HT-29 (cell line): ENCODE measurements around the gene YEATS4. TPM values are rescaled to one million over a fixed set of nuclear protein-coding genes. Genes with fewer than 3 reads are reported as not detected.

Experiments
- DNase-seq: peaks from one replicate; pipeline ENCODE4 v3.0.0-alpha.2; 2015; ENCODE audit warnings: low spot score
- total RNA-seq: library from RNA; depleted of rRNA; stranded (reverse); fragments of >200 nt; shearing (Covaris generic); gene quantifications from 2 replicates; pipeline ENCODE4 v1.2.3, GENCODE V29; 2014

YEATS4 gene
- total RNA-seq, 1 experiment from 2014 or later = 40.0 TPM

GRCh38 chr12:69389831-69390230 is 30.3 kb downstream of the YEATS4 start:
- DNase-seq = no peak

GRCh38 chr12:69392179-69392928 is 32.8 kb downstream of the YEATS4 start:
- DNase-seq = no peak

GRCh38 chr12:69396041-69396440 is 36.5 kb downstream of the YEATS4 start:
- no peak for DNase-seq

- DNase-seq = no peak
These were observed 37.4 kb downstream of the YEATS4 start for GRCh38 chr12:69396963-69397362.

GRCh38 chr12:69397978-69398377 is 38.4 kb downstream of the YEATS4 start:
- DNase-seq = no peak

- DNase-seq = no peak
These were observed 42.4 kb downstream of the YEATS4 start for GRCh38 chr12:69401940-69402339.

- DNase-seq = no peak
These were observed 45.5 kb downstream of the YEATS4 start for GRCh38 chr12:69404851-69405565.

GRCh38 chr12:69405566-69405865 is 46.0 kb downstream of the YEATS4 start:
- peak; percentile 41 for DNase-seq

GRCh38 chr12:69406217-69406616 is 46.7 kb downstream of the YEATS4 start:
- no peak for DNase-seq

- DNase-seq = no peak
These were observed 51.0 kb downstream of the YEATS4 start for GRCh38 chr12:69410571-69410970.

GRCh38 chr12:69412655-69413054 is 53.1 kb downstream of the YEATS4 start:
- DNase-seq = no peak

GRCh38 chr12:69415471-69416275 is 56.1 kb downstream of the YEATS4 start:
- DNase-seq = peak; percentile 55

- DNase-seq = no peak
These were observed 57.7 kb downstream of the YEATS4 start for GRCh38 chr12:69417231-69417630.

GRCh38 chr12:69417741-69418167 is 58.2 kb downstream of the YEATS4 start:
- no peak for DNase-seq

- DNase-seq = no peak
These were observed 60.2 kb downstream of the YEATS4 start for GRCh38 chr12:69419701-69420100.

- no peak for DNase-seq
These were observed 62.0 kb downstream of the YEATS4 start for GRCh38 chr12:69421548-69421947.

GRCh38 chr12:69423037-69423905 is 63.7 kb downstream of the YEATS4 start:
- no peak for DNase-seq

- no peak for DNase-seq
These were observed 65.9 kb downstream of the YEATS4 start for GRCh38 chr12:69425417-69425816.

- DNase-seq = no peak
These were observed 69.0 kb downstream of the YEATS4 start for GRCh38 chr12:69428351-69429073.

GRCh38 chr12:69430942-69431590 is 71.5 kb downstream of the YEATS4 start:
- no peak for DNase-seq
